Iris pigment epithelial cell (primary cell): ENCODE measurements around the gene LRRFIP2.

ENCODE experiments used
- DNase-seq: peaks from one replicate; pipeline ENCODE4 v3.0.0-alpha.2; 2011; ENCODE audit warnings: low read depth

Gene LRRFIP2

GRCh38 chr3:37114251-37115145 lies 59.9 kb downstream of the LRRFIP2 start:
- DNase-seq, result peak; percentile 89

DNA sequence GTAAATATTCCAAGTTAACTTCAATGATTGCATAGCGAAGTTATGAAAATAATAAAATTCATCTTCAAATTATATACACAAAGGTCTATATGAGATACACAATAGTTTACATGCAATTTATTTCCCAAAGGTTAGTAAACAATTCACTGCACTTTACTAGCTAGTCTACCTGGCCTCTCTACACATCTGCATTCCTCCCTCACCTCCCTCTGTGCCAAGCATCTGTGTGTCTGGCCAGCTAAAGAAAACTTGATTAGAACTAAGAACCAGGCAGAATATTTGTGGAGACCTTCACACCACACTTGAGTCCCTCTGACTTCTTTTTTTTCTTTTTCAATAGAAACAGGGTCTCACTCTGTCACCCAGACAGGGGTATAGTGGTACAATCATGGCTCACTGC lies 61.4 kb downstream of the LRRFIP2 start:
- no peak for DNase-seq

DNA sequence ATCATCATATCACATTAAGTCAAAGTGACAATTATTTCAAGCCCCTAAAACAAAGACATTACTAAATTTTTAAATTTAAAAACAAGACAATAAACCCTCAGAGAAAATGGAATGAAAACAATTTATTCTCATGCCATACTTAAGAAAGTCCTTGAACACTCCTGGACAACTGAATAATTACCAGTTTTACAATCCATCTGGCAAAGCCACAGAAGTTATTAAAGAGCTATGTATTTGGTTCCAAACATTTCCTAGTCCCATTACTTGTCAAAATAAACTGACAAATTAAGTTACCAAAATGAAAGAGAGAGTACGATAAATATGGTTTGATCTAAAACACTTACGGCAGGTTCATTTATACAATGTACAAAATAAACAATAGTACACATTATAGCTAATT lies 63.2 kb downstream of the LRRFIP2 start:
- DNase-seq, result no peak

GRCh38 chr3:37107846-37108245 lies 66.5 kb downstream of the LRRFIP2 start:
- peak; percentile 61 for DNase-seq

- no peak for DNase-seq
Measured at GRCh38 chr3:37103103-37103808, 71.1 kb downstream of the LRRFIP2 start.

DNA sequence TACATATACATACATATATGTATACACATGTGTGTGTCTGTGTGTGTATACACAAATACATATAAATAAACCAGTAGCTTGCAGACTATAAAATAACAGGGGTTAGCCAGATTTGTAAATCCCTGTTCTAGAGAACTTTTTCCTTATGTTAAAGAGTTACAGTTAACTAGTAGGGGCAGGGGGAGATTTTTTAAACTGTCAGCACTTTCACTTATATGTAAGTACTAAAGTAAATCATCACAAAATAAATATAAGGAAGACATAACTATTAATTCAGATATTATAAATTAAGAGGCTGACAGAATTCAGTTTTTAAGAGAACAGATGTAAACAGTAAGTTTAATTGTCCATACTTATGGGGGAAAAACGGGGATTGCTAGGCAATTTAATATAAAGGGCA lies 74.0 kb downstream of the LRRFIP2 start:
- no peak for DNase-seq

- DNase-seq, result no peak
Measured at GRCh38 chr3:37099469-37099868, 74.9 kb downstream of the LRRFIP2 start.

DNA sequence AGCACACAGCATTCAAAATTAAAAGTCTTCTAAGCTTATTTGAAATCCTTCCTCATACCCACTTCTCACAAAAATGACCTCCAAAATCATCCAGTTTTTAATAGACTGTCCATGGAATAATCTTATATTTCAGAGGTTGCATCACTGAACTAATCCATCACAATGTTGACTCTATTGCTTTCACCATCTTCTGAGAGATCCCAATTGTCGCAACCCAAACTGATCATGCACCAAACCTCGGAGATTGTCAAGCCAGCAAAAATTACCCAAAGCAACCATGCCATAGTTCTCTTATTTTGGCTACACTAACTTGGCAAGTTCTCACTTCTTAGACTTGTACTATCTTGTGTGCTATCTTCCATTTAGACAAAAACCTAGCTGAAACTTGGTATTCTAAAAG lies 75.5 kb downstream of the LRRFIP2 start:
- no peak for DNase-seq

DNA sequence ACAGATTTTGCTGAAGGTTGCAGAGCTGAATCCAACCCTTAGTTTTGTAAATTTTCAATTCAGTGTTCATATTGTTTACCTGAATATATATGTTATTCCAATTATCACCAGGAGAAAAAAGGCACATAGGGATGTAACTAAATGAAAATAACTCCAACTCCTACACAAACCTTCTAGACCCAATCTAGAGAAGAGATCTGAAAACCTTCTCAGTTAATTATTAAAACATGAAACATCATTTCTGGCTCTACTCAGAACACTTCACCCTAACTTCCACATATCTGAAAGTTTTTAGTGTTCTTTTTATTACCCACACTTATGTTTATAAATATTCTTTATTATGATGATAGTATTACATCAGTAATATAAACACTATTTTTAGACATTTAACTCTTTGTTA lies 76.6 kb downstream of the LRRFIP2 start:
- no peak for DNase-seq

DNA sequence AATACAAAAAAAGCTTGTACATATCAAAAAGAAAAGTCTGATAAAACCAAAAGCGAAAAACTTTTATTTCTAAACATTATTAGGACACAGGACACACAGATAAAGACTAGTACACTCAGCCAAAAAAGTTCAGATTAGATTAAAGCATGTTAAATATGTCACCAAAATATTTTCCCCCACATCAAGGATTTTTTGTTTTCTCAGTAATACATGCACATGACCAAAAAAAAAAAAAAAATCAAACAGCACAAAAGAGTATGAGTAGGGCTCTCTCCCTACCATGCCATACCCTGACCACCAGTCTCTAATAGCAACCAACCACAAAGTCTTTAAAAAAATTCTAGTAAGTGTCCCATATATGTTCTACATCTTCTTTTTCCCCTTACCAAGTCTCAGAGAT lies 77.4 kb downstream of the LRRFIP2 start:
- DNase-seq, result no peak

- DNase-seq, result peak; percentile 58
Measured at GRCh38 chr3:37096288-37096687, 78.1 kb downstream of the LRRFIP2 start.

DNA sequence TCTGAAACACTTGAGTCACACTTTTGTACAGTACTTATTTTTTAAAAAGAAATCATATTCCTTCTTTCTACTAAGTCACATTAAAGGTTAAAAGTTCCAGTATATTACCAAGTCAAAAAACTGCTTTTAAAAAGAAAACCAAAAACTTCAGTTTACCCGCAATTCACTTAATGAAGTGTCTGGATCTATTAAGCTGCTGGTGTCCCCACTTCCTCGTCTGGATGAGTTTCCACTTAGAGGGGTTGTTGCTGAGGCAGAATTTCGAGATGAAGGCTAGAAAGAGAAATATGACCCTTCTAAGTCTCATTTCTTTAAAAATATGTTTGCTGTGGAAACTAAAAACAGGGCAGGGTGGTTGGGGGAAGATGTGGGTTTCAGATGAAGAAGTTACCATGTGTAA lies 79.7 kb downstream of the LRRFIP2 start:
- no peak for DNase-seq

DNA sequence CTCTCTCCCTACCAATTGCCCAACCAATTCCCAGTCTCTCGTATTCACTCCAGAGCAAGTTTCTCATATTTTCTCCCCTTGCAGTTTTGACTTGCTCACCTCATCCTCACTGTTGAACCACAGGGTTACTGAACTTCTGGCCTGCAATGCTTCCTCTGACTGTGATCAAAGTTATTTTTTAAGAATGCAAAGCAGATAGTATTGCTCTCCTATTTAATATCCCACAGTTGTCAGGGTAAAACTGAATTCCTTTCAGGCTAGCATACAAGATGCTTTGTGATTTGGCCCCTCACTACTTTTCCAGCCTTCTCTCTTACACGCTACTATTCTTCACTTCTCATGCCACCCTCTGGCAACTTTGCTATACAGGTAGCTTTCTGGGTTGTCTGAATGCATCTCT lies 80.9 kb downstream of the LRRFIP2 start:
- DNase-seq, result peak; percentile 59

- DNase-seq, result no peak
Measured at GRCh38 chr3:37092484-37092883, 81.9 kb downstream of the LRRFIP2 start.

DNA sequence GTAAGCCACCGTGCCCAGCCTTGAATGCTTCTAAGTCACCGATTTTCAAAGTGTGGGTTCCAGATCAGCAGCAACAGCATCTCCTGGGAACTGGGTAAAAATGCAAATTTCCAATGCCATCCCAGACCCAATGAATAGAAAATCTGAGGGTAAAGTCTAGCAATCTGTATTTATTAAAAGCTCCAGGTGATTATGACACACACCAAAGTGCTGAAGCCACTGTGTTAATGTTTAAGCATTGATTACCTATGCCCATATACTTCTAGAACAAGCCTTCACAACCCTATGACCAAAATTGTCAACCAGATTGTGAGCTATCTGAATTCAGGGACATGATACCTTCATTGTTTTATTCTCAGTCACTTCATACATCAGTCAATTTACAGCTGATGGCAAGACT lies 86.5 kb downstream of the LRRFIP2 start:
- DNase-seq, result no peak

DNA sequence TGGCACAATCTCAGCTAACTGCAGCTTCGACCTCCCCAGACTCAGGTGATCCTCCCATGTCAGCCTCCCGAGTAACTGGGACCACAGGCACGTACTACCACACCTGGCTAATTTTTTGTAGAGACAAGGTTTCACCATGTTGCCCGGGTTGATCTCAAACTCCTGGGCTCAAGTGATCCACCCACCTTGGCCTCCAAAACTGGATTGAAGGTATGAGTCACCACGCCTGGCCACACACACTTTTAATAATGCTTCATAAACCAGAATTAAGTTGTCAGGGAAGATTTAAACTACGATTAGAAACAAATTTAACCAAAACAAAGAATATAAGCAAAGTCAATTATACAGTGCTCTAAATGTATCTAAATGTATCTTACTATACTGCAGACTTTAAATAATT lies 87.5 kb downstream of the LRRFIP2 start:
- no peak for DNase-seq

DNA sequence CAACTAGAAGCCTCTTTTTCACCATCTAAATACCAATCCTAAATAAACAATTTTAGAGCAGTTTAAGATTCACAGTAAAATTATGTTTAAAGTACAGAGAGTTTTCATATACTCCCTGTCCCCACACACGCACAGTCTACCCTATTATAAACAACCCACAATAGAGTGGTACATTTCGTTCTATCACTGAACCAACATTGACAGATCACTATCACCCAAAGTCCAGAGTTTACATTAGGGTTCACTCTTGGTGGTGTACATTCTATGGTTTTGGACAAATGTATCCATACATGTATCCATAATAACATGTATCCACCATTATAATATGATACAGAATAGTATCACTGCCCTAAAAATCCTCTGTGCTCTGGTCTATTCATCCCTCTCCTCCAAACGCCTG lies 92.1 kb downstream of the LRRFIP2 start:
- DNase-seq, result no peak

GRCh38 chr3:37075955-37076354 lies 98.4 kb downstream of the LRRFIP2 start:
- DNase-seq, result no peak

GRCh38 chr3:37074178-37074577 lies 100.2 kb downstream of the LRRFIP2 start:
- peak; percentile 86 for DNase-seq

DNA sequence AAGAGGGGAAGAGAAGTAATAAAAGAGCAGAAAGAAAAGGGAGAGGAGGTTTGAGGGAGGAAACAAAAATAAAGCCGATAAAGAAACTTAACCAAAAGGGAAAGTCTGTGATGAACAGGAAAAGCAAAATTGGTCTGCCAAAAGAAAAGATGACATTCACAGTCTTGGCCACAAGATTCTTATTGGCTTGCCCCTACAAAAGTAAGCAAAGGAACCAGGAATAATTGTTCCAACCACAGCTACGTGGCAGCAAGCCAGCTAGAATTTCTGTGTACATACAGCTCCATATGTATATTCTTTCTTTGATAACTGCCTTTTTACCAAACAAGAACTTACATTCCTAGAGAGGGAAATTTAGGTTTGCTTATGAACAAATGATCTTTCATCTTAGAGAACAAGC lies 101.5 kb downstream of the LRRFIP2 start:
- peak; percentile 93 for DNase-seq

GRCh38 chr3:37071921-37072320 lies 102.5 kb downstream of the LRRFIP2 start:
- peak; percentile 33 for DNase-seq

- DNase-seq, result no peak
Measured at GRCh38 chr3:37068031-37068430, 106.4 kb downstream of the LRRFIP2 start.

GRCh38 chr3:37067577-37067976 lies 106.8 kb downstream of the LRRFIP2 start:
- no peak for DNase-seq
